K562 (cell line): ENCODE results near the gene TMEM131L. TPM values are rescaled to one million over a fixed set of nuclear protein-coding genes. Genes with fewer than 3 reads are reported as not detected.
A peak's percentile ranks its signal among the peaks of the same experiment; 100 is the strongest.

ENCODE experiments used
- AFF4 ChIP-seq: sonication (generic); formaldehyde crosslinking; IDR thresholded peaks from 2 replicates; pipeline ENCODE4 v1.8.0; 2023; ENCODE audit warnings: mild to moderate bottlenecking, missing genetic modification reagents
- COPS2 ChIP-seq: fragments of 450-650 bp; conservative IDR thresholded peaks from 2 replicates; pipeline ENCODE4 v1.6.1; 2016; ENCODE audit warnings: mild to moderate bottlenecking, moderate library complexity
- ELK3 ChIP-seq: fragments of 450-650 bp; formaldehyde crosslinking; IDR thresholded peaks from 2 replicates; pipeline ENCODE4 v1.4.0; 2020; ENCODE audit warnings: mild to moderate bottlenecking
- FOXJ3 ChIP-seq: sonication (generic); formaldehyde crosslinking; IDR thresholded peaks from 2 replicates; pipeline ENCODE4 v1.4.0; 2020; ENCODE audit warnings: mild to moderate bottlenecking, missing genetic modification reagents
- GABPA ChIP-seq: fragments of 200-800 bp; sonication (Bioruptor generic); conservative IDR thresholded peaks from 2 replicates; pipeline ENCODE4 v1.6.1; 2016; ENCODE audit warnings: low read depth, missing genetic modification characterization, missing compliant biosample characterization
- GATAD2B ChIP-seq: fragments of 450-650 bp; IDR thresholded peaks from 2 replicates; pipeline ENCODE4 v1.6.1; 2017; ENCODE audit warnings: mild to moderate bottlenecking, borderline replicate concordance
- HDAC1 ChIP-seq, 2 experiments: fragments of 450-650 bp; IDR thresholded peaks; 2 replicates each; pipeline ENCODE4 v1.6.1; 2016 to 2017; ENCODE audit warnings: inconsistent platforms in 1 of 2, mild to moderate bottlenecking in 1 of 2, moderate library complexity in 1 of 2
- MAFG ChIP-seq: fragments of 450-650 bp; conservative IDR thresholded peaks from 2 replicates; pipeline ENCODE4 v1.6.1; 2016; ENCODE audit warnings: missing genetic modification characterization, missing compliant biosample characterization
- NFE2L1 ChIP-seq: fragments of 450-650 bp; IDR thresholded peaks from 2 replicates; pipeline ENCODE4 v1.6.1; 2016; ENCODE audit warnings: missing genetic modification characterization, low read depth, mild to moderate bottlenecking, missing compliant biosample characterization, moderate library complexity, borderline replicate concordance
- OTX1 ChIP-seq: fragments of 450-650 bp; formaldehyde crosslinking; IDR thresholded peaks from 2 replicates; pipeline ENCODE4 v1.4.0; 2022; ENCODE audit warnings: mild to moderate bottlenecking
- PHF21A ChIP-seq: fragments of 450-650 bp; IDR thresholded peaks from 2 replicates; pipeline ENCODE4 v1.6.1; 2017; ENCODE audit warnings: low read depth, borderline replicate concordance
- RAD21 ChIP-seq, 2 experiments: fragments of 250-450 bp in 1 of 2; fragments of 450-650 bp in 1 of 2; sonication (Bioruptor Pico) in 1 of 2; formaldehyde crosslinking in 1 of 2; IDR thresholded peaks in 1 of 2; conservative IDR thresholded peaks in 1 of 2; 2 replicates each; pipeline versions ENCODE4 v1.4.0 to v1.8.0; 2020 to 2022; ENCODE audit warnings: mild to moderate bottlenecking in 2 of 2, moderate library complexity in 1 of 2
- RBFOX2 ChIP-seq: fragments of 200-400 bp; formaldehyde crosslinking; IDR thresholded peaks from 2 replicates; pipeline ENCODE4 v1.6.1; 2017; ENCODE audit warnings: low read depth, mild to moderate bottlenecking, low read length, moderate library complexity
- SIRT6 ChIP-seq: IDR thresholded peaks from one replicate; pipeline ENCODE4 v1.6.1; 2012; ENCODE audit warnings: low read depth, mild to moderate bottlenecking, control low read depth, inconsistent platforms, low read length, moderate library complexity
- SRSF9 ChIP-seq: fragments of 200-400 bp; formaldehyde crosslinking; IDR thresholded peaks from 2 replicates; pipeline ENCODE4 v1.6.1; 2017; ENCODE audit warnings: low read depth, low read length, borderline replicate concordance
- TAF9B ChIP-seq: fragments of 450-650 bp; IDR thresholded peaks from 2 replicates; pipeline ENCODE4 v1.6.1; 2018; ENCODE audit warnings: mild to moderate bottlenecking; ENCODE audit not compliant: partially characterized antibody
- TCFL5 ChIP-seq: fragments of 250-450 bp; sonication (Bioruptor Pico); conservative IDR thresholded peaks from 2 replicates; pipeline ENCODE4 v1.6.1; 2021; ENCODE audit warnings: mild to moderate bottlenecking, moderate library complexity, matching md5 sums
- TRIM24 ChIP-seq, 2 experiments: fragments of 450-650 bp; IDR thresholded peaks; 2 replicates each; pipeline ENCODE4 v1.6.1; 2016
- polyA plus RNA-seq, 8 experiments: library from polyadenylated mRNA; depleted of rRNA in 4 of 8; stranded (reverse) in 5 of 8; unstranded in 3 of 8; fragments of >200 nt; fragmentation: Nextera tagmentation in 2 of 8; fragmentation: Illumina TruSeq in 1 of 8; extraction: Ambion mirVana in 2 of 8; extraction: Trizol in 1 of 8; gene quantifications; 2 replicates each; pipeline versions ENCODE4 v1.2.1 to v1.2.3, GENCODE V29; 2011 to 2014; ENCODE audit warnings: inconsistent platforms in 1 of 8, missing spikeins in 1 of 8
- total RNA-seq, 7 experiments: library from RNA; depleted of rRNA in 6 of 7; stranded (reverse); fragments of >200 nt in 6 of 7; fragmentation: Illumina TruSeq in 2 of 7; extraction: Trizol in 2 of 7; gene quantifications; 2 replicates each; pipeline versions ENCODE4 v1.2.1 to v1.2.3, GENCODE V29; 2011 to 2021; ENCODE audit warnings: low replicate concordance in 1 of 7
- TF ChIP-seq, protein P1 (sequence below): fragments of 250-450 bp; sonication (Bioruptor Pico); IDR thresholded peaks from 2 replicates; pipeline ENCODE4 v1.4.0; 2020; ENCODE audit warnings: mild to moderate bottlenecking
- TF ChIP-seq, protein P2 (sequence below): fragments of 450-650 bp; formaldehyde crosslinking; IDR thresholded peaks from 2 replicates; pipeline ENCODE4 v1.4.0; 2020; ENCODE audit warnings: mild to moderate bottlenecking, moderate library complexity

Gene TMEM131L
- total and polyA plus RNA-seq, 9 of the 15 experiments (the other 6 are each of a cell fraction or from before 2014, with no cell fraction given) = 1.2 to 20.8 (median 12.9) TPM

GRCh38 chr4:153432965-153433753, 33.0 kb upstream of the TMEM131L start (continued):
- no peak for TF ChIP-seq SRSF9
- no peak for TF ChIP-seq NFE2L1 (tag)
- TF ChIP-seq RAD21 (CRISPR knock-in tag; conservative IDR thresholded peaks at IDR 0.05 in 1 of 2, IDR thresholded peaks at IDR 0.05 in 1 of 2) = peak; percentile 84 to 94
- no peak for TF ChIP-seq SIRT6
- no peak for TF ChIP-seq PHF21A
- TF ChIP-seq TCFL5 (CRISPR knock-in tag) = no peak
- TF ChIP-seq GABPA (tag) = peak; percentile 74
- TF ChIP-seq TAF9B = no peak
- TF ChIP-seq COPS2 = no peak
- TF ChIP-seq AFF4 (CRISPR knock-in tag) = no peak
- TF ChIP-seq, protein P1, sequence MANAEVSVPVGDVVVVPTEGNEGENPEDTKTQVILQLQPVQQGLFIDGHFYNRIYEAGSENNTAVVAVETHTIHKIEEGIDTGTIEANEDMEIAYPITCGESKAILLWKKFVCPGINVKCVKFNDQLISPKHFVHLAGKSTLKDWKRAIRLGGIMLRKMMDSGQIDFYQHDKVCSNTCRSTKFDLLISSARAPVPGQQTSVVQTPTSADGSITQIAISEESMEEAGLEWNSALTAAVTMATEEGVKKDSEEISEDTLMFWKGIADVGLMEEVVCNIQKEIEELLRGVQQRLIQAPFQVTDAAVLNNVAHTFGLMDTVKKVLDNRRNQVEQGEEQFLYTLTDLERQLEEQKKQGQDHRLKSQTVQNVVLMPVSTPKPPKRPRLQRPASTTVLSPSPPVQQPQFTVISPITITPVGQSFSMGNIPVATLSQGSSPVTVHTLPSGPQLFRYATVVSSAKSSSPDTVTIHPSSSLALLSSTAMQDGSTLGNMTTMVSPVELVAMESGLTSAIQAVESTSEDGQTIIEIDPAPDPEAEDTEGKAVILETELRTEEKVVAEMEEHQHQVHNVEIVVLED (CRISPR knock-in tag) = no peak
- TF ChIP-seq RBFOX2 = no peak
- peak in 1 of 2 experiments; percentile 45; a peak in 1 of 4 replicates for TF ChIP-seq HDAC1 (IDR thresholded peaks at IDR 0.05)
- TF ChIP-seq, protein P2, sequence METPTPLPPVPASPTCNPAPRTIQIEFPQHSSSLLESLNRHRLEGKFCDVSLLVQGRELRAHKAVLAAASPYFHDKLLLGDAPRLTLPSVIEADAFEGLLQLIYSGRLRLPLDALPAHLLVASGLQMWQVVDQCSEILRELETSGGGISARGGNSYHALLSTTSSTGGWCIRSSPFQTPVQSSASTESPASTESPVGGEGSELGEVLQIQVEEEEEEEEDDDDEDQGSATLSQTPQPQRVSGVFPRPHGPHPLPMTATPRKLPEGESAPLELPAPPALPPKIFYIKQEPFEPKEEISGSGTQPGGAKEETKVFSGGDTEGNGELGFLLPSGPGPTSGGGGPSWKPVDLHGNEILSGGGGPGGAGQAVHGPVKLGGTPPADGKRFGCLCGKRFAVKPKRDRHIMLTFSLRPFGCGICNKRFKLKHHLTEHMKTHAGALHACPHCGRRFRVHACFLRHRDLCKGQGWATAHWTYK (CRISPR knock-in tag) = no peak
- peak in 1 of 2 experiments; percentile 56; a peak in 2 of 4 replicates for TF ChIP-seq TRIM24 (IDR thresholded peaks at IDR 0.05)
- TF ChIP-seq GATAD2B = no peak
- no peak for TF ChIP-seq FOXJ3
- no peak for TF ChIP-seq ELK3 (CRISPR knock-in tag)
- no peak for TF ChIP-seq MAFG (tag)
- no peak for TF ChIP-seq OTX1 (CRISPR knock-in tag)
